Heart right ventricle (tissue), 16 donors: ENCODE results near the gene KIF3A. TPM values are rescaled to one million over a fixed set of nuclear protein-coding genes. Genes with fewer than 3 reads are reported as not detected.

Source experiments
- ATAC-seq, 8 donors: fragments of 200-7000 bp; cut with Tn5 transposase; one replicate each; pipeline ENCODE4 v1.9.1; 2020; ENCODE audit warnings: mild to moderate bottlenecking in 8 of 8, moderate library complexity in 8 of 8, moderate number of reproducible peaks in 1 of 8
- DNase-seq, 2 donors: peaks; one replicate each; pipeline ENCODE4 v3.0.0-alpha.2; 2020
- H3K27ac ChIP-seq, 10 donors: fragments of 200-600 bp; sonication (generic) in 2 of 10; one replicate each; pipeline versions ENCODE4 v1.5.0 to v1.8.0; 2020 to 2022; ENCODE audit warnings: mild to moderate bottlenecking in 3 of 10
- H3K27me3 ChIP-seq, 7 donors: fragments of 200-600 bp; one replicate each; pipeline ENCODE4 v1.8.0; 2021 to 2022; ENCODE audit warnings: mild to moderate bottlenecking in 2 of 7
- H3K36me3 ChIP-seq, 9 donors: fragments of 200-600 bp; sonication (generic) in 1 of 9; one replicate each; pipeline versions ENCODE4 v1.5.0 to v1.8.0; 2020 to 2022; ENCODE audit warnings: mild to moderate bottlenecking in 2 of 9
- H3K4me1 ChIP-seq, 9 donors: fragments of 200-600 bp; sonication (generic) in 1 of 9; one replicate each; pipeline versions ENCODE4 v1.5.0 to v1.8.0; 2020 to 2022; ENCODE audit warnings: mild to moderate bottlenecking in 4 of 9
- H3K4me3 ChIP-seq, 10 donors: fragments of 200-600 bp; sonication (generic) in 2 of 10; one replicate each; pipeline versions ENCODE4 v1.5.0 to v1.8.0; 2020 to 2022; ENCODE audit warnings: mild to moderate bottlenecking in 7 of 10, moderate library complexity in 2 of 10
- H3K9me3 ChIP-seq, 11 donors: fragments of 200-600 bp in 10 of 11; sonication (generic) in 2 of 11; one replicate each; pipeline versions ENCODE4 v1.5.0 to v1.8.0; 2013 to 2022; ENCODE audit warnings: mild to moderate bottlenecking in 2 of 11, control low read depth in 1 of 11, moderate library complexity in 1 of 11
- CTCF ChIP-seq, 9 donors: fragments of 200-600 bp; sonication (generic) in 2 of 9; IDR thresholded peaks; one replicate each; pipeline versions ENCODE4 v1.5.0 to v1.8.0; 2021 to 2022; ENCODE audit warnings: antibody characterized with exemption in 9 of 9, mild to moderate bottlenecking in 5 of 9, moderate library complexity in 1 of 9
- WGBS, 2 donors: extraction: QIAGEN DNeasy Blood & Tissue Kit; methylation state at CpG; one replicate each; pipeline ENCODE4 v1.1.7; 2013; ENCODE audit warnings: inconsistent platforms in 1 of 2; 5-methylcytosine and 5-hydroxymethylcytosine counted together
- intact Hi-C, 10 donors: fragments of 100-400 bp; cut with DNase I; formaldehyde crosslinking; loops; one replicate each; pipeline versions ENCODE4 v1.11.1 to v1.14.2; 2022
- polyA plus RNA-seq, 2 donors: library from polyadenylated mRNA; stranded (reverse); fragments of 200-250 nt; gene quantifications; one replicate each; pipeline ENCODE4 v1.2.3, GENCODE V29; 2013
- total RNA-seq, 10 donors: library from RNA; stranded (reverse); fragmentation: NEBNext Ultra II Directional in 3 of 10; extraction: Animal tissue kit (Norgen Biotek cat#: 25700) in 3 of 10; gene quantifications; one replicate each; pipeline versions ENCODE4 v1.2.1 to v1.2.4, GENCODE V29; 2021 to 2023
- donor health status: Arrhythmogenic right ventricular cardiomyopathy.
- donor health status: ischemic (EF 13 %, LVEDD 7.1; RV severe dilation, severe dysfunction).
- donor health status: healthy with polysubstance abuse.
- donor health status: DM: no; HTN: yes; CAD: no.
- donor health status: DM: no; HTN: no; CAD: no.
- donor health status: ischemic (EF 25% LVEDD 6.9; RV normal size, moderate dysfunction).
- donor health status: ischemic (EF 25% LVEDD 5.7; RV mildly dilated, moderate dysfunction).
- donor health status: healthy.
- donor health status: DM: yes; HTN: yes; CAD: no.
- donor health status: Ischemic cardiomyopathy.
- donor health status: ischemic (EF 35%, LVEDD 5.7; RV mildly dilated, moderate dysfunction).
- donor health status: nonischemic (EF 11% LVEDD 7.7; RV severe dilation, severe dysfunction).
- donor health status: DM: yes; HTN: yes; CAD: no.
- donor health status: PGD.
- donor health status: ischemic (EF 29% LVEDD 5.4; RV normal size, mild dysfunction).
- donor health status: nonischemic (EF 23%, LVEDD 6.1; RV moderate dilation, normal function).

KIF3A gene
- total and polyA plus RNA-seq, 12 donors, result 2.2 to 18.6 (median 12.5) TPM

GRCh38 chr5:132758451-132758850 lies 21.1 kb upstream of the KIF3A start:
- Histone ChIP-seq H3K4me3 (no peak overlapping the region), H3K27ac (no peak overlapping the region), H3K9me3 (no peaks in the 10 kb centered on the region), H3K4me1 (peaks cover 0 to 1% (median 0%) of the 10 kb centered on the region in 9 donors), H3K27me3 (no peaks in the 10 kb centered on the region), H3K36me3 (peaks cover 0 to 93% (median 53%) of the 10 kb centered on the region in 9 donors)
- TF ChIP-seq CTCF (IDR thresholded peaks at IDR 0.05), result no peak
- 94 to 95% methylated on average over 13 of the region's 13 CpGs for WGBS, 2 donors
- intact Hi-C loops, result loop anchor here in 6 of 10 donors (5.0 to 10.0 kb wide), 4 partner anchors 56 to 126 kb away; partner anchors contain the start of gene SOWAHA (in 1 of the 6)
- ATAC-seq (no peak), DNase-seq (no peak)

- peaks cover 0 to 87% (median 40%) of the 10 kb centered on the region in 9 donors for H3K36me3 ChIP-seq
- no peak for TF ChIP-seq CTCF (IDR thresholded peaks at IDR 0.05)
- no peak for ATAC-seq
Measured at GRCh38 chr5:132756542-132756941, 19.2 kb upstream of the KIF3A start.

GRCh38 chr5:132754947-132755346 lies 17.6 kb upstream of the KIF3A start:
- Histone ChIP-seq H3K27ac (no peak overlapping the region), H3K9me3 (no peaks in the 10 kb centered on the region), H3K4me3 (no peak overlapping the region), H3K36me3 (peaks cover 0 to 84% (median 24%) of the 10 kb centered on the region in 9 donors), H3K4me1 (no peaks in the 10 kb centered on the region), H3K27me3 (no peaks in the 10 kb centered on the region)
- peak in 1 of 8 donors; percentile 56 for ATAC-seq
- DNase-seq, result no peak
- intact Hi-C loops, result loop anchor here in 6 of 10 donors (5.0 to 10.0 kb wide), 4 partner anchors 60 to 130 kb away; partner anchors contain the start of gene SOWAHA (in 1 of the 6)
- peak in 6 of 9 donors; percentile 11 to 37 (median 32) for TF ChIP-seq CTCF (IDR thresholded peaks at IDR 0.05)

More at GRCh38 chr5:132756542-132756941, 19.2 kb upstream of the KIF3A start:
- 90 to 91% methylated on average over 5 of the region's 5 CpGs for WGBS, 2 donors
- no peak for DNase-seq
- Histone ChIP-seq H3K9me3 (no peaks in the 10 kb centered on the region), H3K27ac (no peak overlapping the region), H3K4me3 (no peak overlapping the region), H3K4me1 (no peaks in the 10 kb centered on the region), H3K27me3 (no peaks in the 10 kb centered on the region)
- intact Hi-C loops, result loop anchor here in 6 of 10 donors (5.0 to 10.0 kb wide), 4 partner anchors 58 to 128 kb away; partner anchors contain the start of gene SOWAHA (in 1 of the 6)

GRCh38 chr5:132754111-132754510 lies 16.8 kb upstream of the KIF3A start:
- peaks cover 0 to 76% (median 16%) of the 10 kb centered on the region in 9 donors for H3K36me3 ChIP-seq
- intact Hi-C loops, result loop anchor here in 2 of 10 donors (5.0 to 10.0 kb wide), 3 partner anchors 61 to 131 kb away; partner anchors contain the start of gene SOWAHA (in 1 of the 2)
- DNase-seq, result no peak
- no peaks in the 10 kb centered on the region for H3K9me3 ChIP-seq
- H3K4me3 ChIP-seq, result no peak overlapping the region
- no peak overlapping the region for H3K27ac ChIP-seq
- H3K27me3 ChIP-seq, result no peaks in the 10 kb centered on the region
- no peaks in the 10 kb centered on the region for H3K4me1 ChIP-seq
- ATAC-seq, result no peak
- 96 to 97% methylated on average over 4 of the region's 4 CpGs for WGBS, 2 donors
- TF ChIP-seq CTCF (IDR thresholded peaks at IDR 0.05), result no peak
